GM12878 (cell line): ENCODE data around the gene HMGB1. TPM values are rescaled to one million over a fixed set of nuclear protein-coding genes. Genes with fewer than 3 reads are reported as not detected.

Source experiments
- ASH2L ChIP-seq: fragments of 300-600, 200-600 bp; sonication (generic); IDR thresholded peaks from 2 replicates; pipeline ENCODE4 v1.6.1; 2017; ENCODE audit warnings: low read depth, mild to moderate bottlenecking, borderline replicate concordance
- E2F8 ChIP-seq: fragments of 450-650 bp; IDR thresholded peaks from 2 replicates; pipeline ENCODE4 v1.6.1; 2018; ENCODE audit warnings: mild to moderate bottlenecking, low read depth, moderate library complexity; ENCODE audit not compliant: partially characterized antibody
- HDAC2 ChIP-seq: fragments of 200-600 bp; sonication (generic); IDR thresholded peaks from 2 replicates; pipeline ENCODE4 v1.6.1; 2017
- MYB ChIP-seq: fragments of 150-350 bp; IDR thresholded peaks from 2 replicates; pipeline ENCODE4 v1.6.1; 2014; ENCODE audit warnings: mild to moderate bottlenecking, low read depth, low read length, borderline replicate concordance
- POLR2A ChIP-seq: IDR thresholded peaks from 2 replicates; pipeline ENCODE4 v1.6.1; 2011; ENCODE audit warnings: low read depth, mild to moderate bottlenecking, low read length
- POLR2AphosphoS2 ChIP-seq: IDR thresholded peaks from 2 replicates; pipeline ENCODE4 v1.6.1; 2011; ENCODE audit warnings: low read depth, mild to moderate bottlenecking, low read length, improper control_type of control experiment, moderate library complexity
- SP1 ChIP-seq: IDR thresholded peaks from one replicate; pipeline ENCODE4 v1.6.1; 2011; ENCODE audit warnings: low read depth, low read length
- ZNF592 ChIP-seq: fragments of 450-650 bp; IDR thresholded peaks from 2 replicates; pipeline ENCODE4 v1.6.1; 2017; ENCODE audit warnings: mild to moderate bottlenecking, moderate library complexity
- ZNF687 ChIP-seq: fragments of 450-650 bp; IDR thresholded peaks from 2 replicates; pipeline ENCODE4 v1.6.1; 2017; ENCODE audit warnings: mild to moderate bottlenecking, moderate library complexity
- polyA plus RNA-seq, 11 experiments: library from polyadenylated mRNA; depleted of rRNA in 4 of 11; unstranded in 6 of 11; stranded (reverse) in 5 of 11; fragments of >200 nt; fragmentation: Nextera tagmentation in 4 of 11; fragmentation: Illumina TruSeq in 1 of 11; extraction: Ambion mirVana in 4 of 11; extraction: Trizol in 1 of 11; gene quantifications; 1 replicate in 1 of 11; 2 replicates in 10 of 11; pipeline versions ENCODE4 v1.2.1 to v1.2.3, GENCODE V29; 2011 to 2016; ENCODE audit warnings: inconsistent platforms in 2 of 11, missing spikeins in 2 of 11, low read depth in 1 of 11
- total RNA-seq, 4 experiments: library from RNA; depleted of rRNA in 3 of 4; stranded (reverse); fragments of >200 nt in 3 of 4; fragmentation: Illumina TruSeq in 1 of 4; extraction: Trizol in 1 of 4; gene quantifications; 2 replicates each; pipeline versions ENCODE4 v1.2.1 to v1.2.3, GENCODE V29; 2013 to 2021

HMGB1 gene
- total and polyA plus RNA-seq, 10 of the 15 experiments (the other 5 are each of a cell fraction or from before 2014, with no cell fraction given), result 365 to 2,529 (median 1,396) TPM

GRCh38 chr13:30457306-30457891, 8.3 kb downstream of the HMGB1 start (continued):
- no peak for TF ChIP-seq ZNF687
- TF ChIP-seq MYB, result no peak
- no peak for TF ChIP-seq ZNF592
- no peak for TF ChIP-seq ASH2L
- no peak for TF ChIP-seq SP1
- TF ChIP-seq POLR2A, result no peak
- TF ChIP-seq E2F8, result no peak
- TF ChIP-seq HDAC2, result no peak
- TF ChIP-seq POLR2AphosphoS2, result 0 out of 2 replicates have a peak, but pooled peaks have one; percentile 10
